ENCODE measurements around the gene IL4R. TPM values are rescaled to one million over a fixed set of nuclear protein-coding genes. Genes with fewer than 3 reads are reported as not detected.

Gene IL4R
- total and polyA plus RNA-seq, 2 of the 8 experiments (the other 6 are each of a cell fraction or from before 2014, with no cell fraction given), result 29.1 to 29.4 TPM

- TF ChIP-seq RXRA (IDR thresholded peaks at IDR 0.05; ENCODE audit: insufficient read depth, low read depth, low read length) (no peak), FOSL1 (IDR thresholded peaks at IDR 0.05; ENCODE audit: insufficient read depth, low read depth, low read length) (no peak), TAF7 (optimal IDR thresholded peaks at IDR 0.05; ENCODE audit: borderline replicate concordance, low read depth, low read length) (no peak), TAF1 (IDR thresholded peaks at IDR 0.05; ENCODE audit: low read depth, low read length) (no peak), TCF12 (IDR thresholded peaks at IDR 0.05; ENCODE audit: low read depth, low read length) (no peak), POLR2AphosphoS5 (IDR thresholded peaks at IDR 0.05; ENCODE audit: low read depth, low read length) (no peak), POU5F1 (IDR thresholded peaks at IDR 0.05; ENCODE audit: low read depth, low read length) (no peak), RNF2 (IDR thresholded peaks at IDR 0.05; ENCODE audit: borderline replicate concordance, low read depth, low read length, missing control alignments, poor library complexity, severe bottlenecking) (no peak)
Measured at GRCh38 chr16:27301236-27301861, 12.4 kb upstream of the IL4R start (continued).

All from H1 (cell line).